HL-60/S4 treated with retinoic acid at 250 ng/mL for 4 days and 3 days (cell line): ENCODE results near the gene ATF1.
"Not testable (repeated sequence)": the region's sequence is repeated elsewhere in the genome, so short reads cannot be mapped to it uniquely, and the experiment has no call there.

Experiments used
- in situ Hi-C: fragments of 300-500 bp; cut with MboI; formaldehyde crosslinking; loops from 2 replicates; pipeline ENCODE4 v1.7.0; 2022; ENCODE audit warnings: low sequenced_read_pairs

ATF1 gene

GRCh38 chr12:50751948-50752721, 11.8 kb upstream of the ATF1 start:
- in situ Hi-C loops, result no loop called here

- in situ Hi-C loops, result no loop called here
These were observed 10.6 kb upstream of the ATF1 start for GRCh38 chr12:50753232-50753769.

- in situ Hi-C loops, result no loop called here
These were observed 589 bp downstream of the ATF1 start for GRCh38 chr12:50764286-50765094.

- in situ Hi-C loops, result no loop called here
These were observed 1.4 kb downstream of the ATF1 start for GRCh38 chr12:50765095-50765911.

- in situ Hi-C loops, result no loop called here
These were observed 4.5 kb downstream of the ATF1 start for GRCh38 chr12:50768391-50768790.

GRCh38 chr12:50768813-50769212, 4.9 kb downstream of the ATF1 start:
- in situ Hi-C loops, result not testable (repeated sequence)

GRCh38 chr12:50771409-50771808, 7.5 kb downstream of the ATF1 start:
- in situ Hi-C loops, result no loop called here

GRCh38 chr12:50772470-50772869, 8.6 kb downstream of the ATF1 start:
- in situ Hi-C loops, result no loop called here

- in situ Hi-C loops, result no loop called here
These were observed 9.0 kb downstream of the ATF1 start for GRCh38 chr12:50772877-50773276.

- in situ Hi-C loops, result loop anchor here (25.0 kb wide), 1 partner anchor 562 kb away; the partner anchor contains the start of gene CELA1
These were observed 11.3 kb downstream of the ATF1 start for GRCh38 chr12:50775251-50775650.

- in situ Hi-C loops, result loop anchor here (25.0 kb wide), 1 partner anchor 560 kb away; the partner anchor contains the start of gene CELA1
These were observed 13.1 kb downstream of the ATF1 start for GRCh38 chr12:50776749-50777728.

GRCh38 chr12:50778663-50779590, 15.0 kb downstream of the ATF1 start:
- in situ Hi-C loops, result loop anchor here (25.0 kb wide), 1 partner anchor 558 kb away; the partner anchor contains the start of gene CELA1

- in situ Hi-C loops, result loop anchor here (25.0 kb wide), 1 partner anchor 557 kb away; the partner anchor contains the start of gene CELA1
These were observed 16.1 kb downstream of the ATF1 start for GRCh38 chr12:50780013-50780412.

GRCh38 chr12:50784501-50784900, 20.6 kb downstream of the ATF1 start:
- in situ Hi-C loops, result loop anchor here (25.0 kb wide), 1 partner anchor 553 kb away; the partner anchor contains the start of gene CELA1

- in situ Hi-C loops, result loop anchor here (25.0 kb wide), 1 partner anchor 552 kb away; the partner anchor contains the start of gene CELA1
These were observed 21.6 kb downstream of the ATF1 start for GRCh38 chr12:50785406-50786001.

GRCh38 chr12:50786498-50787231, 22.8 kb downstream of the ATF1 start:
- in situ Hi-C loops, result loop anchor here (25.0 kb wide), 1 partner anchor 551 kb away; the partner anchor contains the start of gene CELA1

- in situ Hi-C loops, result loop anchor here (25.0 kb wide), 1 partner anchor 550 kb away; the partner anchor contains the start of gene CELA1
These were observed 23.7 kb downstream of the ATF1 start for GRCh38 chr12:50787618-50788017.
